ENCODE results near the gene RHOBTB1. TPM values are rescaled to one million over a fixed set of nuclear protein-coding genes. Genes with fewer than 3 reads are reported as not detected.

The RHOBTB1 gene
- total RNA-seq, 1 experiment from 2014 or later = 2.5 TPM

DNA sequence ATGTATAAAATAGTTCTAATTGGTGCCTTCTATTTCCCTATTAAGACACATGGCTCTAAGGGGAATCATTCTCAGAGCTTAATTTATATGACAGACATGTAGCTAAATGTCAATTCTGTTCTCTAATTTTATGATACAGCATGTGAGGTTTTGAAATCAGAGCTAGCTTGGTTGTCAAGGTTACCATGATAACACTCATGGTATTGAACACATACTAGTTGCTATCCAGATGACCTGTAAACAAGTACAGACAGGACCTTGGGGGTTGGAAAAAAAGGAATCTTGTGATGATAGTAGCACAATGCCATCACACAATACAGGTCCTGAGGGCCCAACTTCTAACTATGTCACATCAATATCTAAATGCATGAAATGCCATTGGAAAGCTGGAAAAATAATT is 49.2 kb downstream of the RHOBTB1 start:
- no peak overlapping the region for H3T11ph ChIP-seq (ENCODE audit: low read length)
- TF ChIP-seq, protein P1, sequence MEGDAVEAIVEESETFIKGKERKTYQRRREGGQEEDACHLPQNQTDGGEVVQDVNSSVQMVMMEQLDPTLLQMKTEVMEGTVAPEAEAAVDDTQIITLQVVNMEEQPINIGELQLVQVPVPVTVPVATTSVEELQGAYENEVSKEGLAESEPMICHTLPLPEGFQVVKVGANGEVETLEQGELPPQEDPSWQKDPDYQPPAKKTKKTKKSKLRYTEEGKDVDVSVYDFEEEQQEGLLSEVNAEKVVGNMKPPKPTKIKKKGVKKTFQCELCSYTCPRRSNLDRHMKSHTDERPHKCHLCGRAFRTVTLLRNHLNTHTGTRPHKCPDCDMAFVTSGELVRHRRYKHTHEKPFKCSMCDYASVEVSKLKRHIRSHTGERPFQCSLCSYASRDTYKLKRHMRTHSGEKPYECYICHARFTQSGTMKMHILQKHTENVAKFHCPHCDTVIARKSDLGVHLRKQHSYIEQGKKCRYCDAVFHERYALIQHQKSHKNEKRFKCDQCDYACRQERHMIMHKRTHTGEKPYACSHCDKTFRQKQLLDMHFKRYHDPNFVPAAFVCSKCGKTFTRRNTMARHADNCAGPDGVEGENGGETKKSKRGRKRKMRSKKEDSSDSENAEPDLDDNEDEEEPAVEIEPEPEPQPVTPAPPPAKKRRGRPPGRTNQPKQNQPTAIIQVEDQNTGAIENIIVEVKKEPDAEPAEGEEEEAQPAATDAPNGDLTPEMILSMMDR (conservative IDR thresholded peaks at IDR 0.05) = no peak

More for the DNA sequence above, 49.2 kb downstream of the RHOBTB1 start:
- H4K5ac ChIP-seq (ENCODE audit: insufficient read length, low read depth, low read length) = no peak overlapping the region
- no peaks in the 10 kb centered on the region for H3K9me3 ChIP-seq (ENCODE audit: control insufficient read depth, low read depth, low read length)
- H2BK15ac ChIP-seq (ENCODE audit: low read depth, low read length) = no peak overlapping the region
- no peak overlapping the region for H3K27ac ChIP-seq (ENCODE audit: insufficient read length, low read depth, low read length)
- H2BK20ac ChIP-seq (ENCODE audit: low read depth, low read length, poor library complexity, severe bottlenecking) = no peak overlapping the region
- H3K4ac ChIP-seq (ENCODE audit: low read depth, low read length) = no peak overlapping the region
- H3K4me2 ChIP-seq (ENCODE audit: insufficient read depth, insufficient read length, low read length) = no peak overlapping the region
- no peak overlapping the region for H3K56ac ChIP-seq (ENCODE audit: insufficient read length, low read depth, low read length)
- H4K91ac ChIP-seq (ENCODE audit: insufficient read length, low read depth, low read length) = no peak overlapping the region
- Mint-ChIP-seq H3K4me3 (no peak overlapping the region), H3K4me1 (peaks cover 0 to 5% of the 10 kb centered on the region in 2 experiments; a peak in 1 of 4 replicates), H3K36me3 (ENCODE audit: insufficient read depth in 1 of 3, low read depth in 3 of 3) (peaks cover 0 to 2% (median 0%) of the 10 kb centered on the region in 3 experiments; a peak in 2 of 7 replicates), H3K9me3 (no peaks in the 10 kb centered on the region), H3K27ac (no peak overlapping the region), H3K27me3 (ENCODE audit: low read depth) (no peaks in the 10 kb centered on the region)
- H3K14ac ChIP-seq (ENCODE audit: insufficient read depth, low read length) = no peak overlapping the region
- no peak overlapping the region for H3K18ac ChIP-seq (ENCODE audit: insufficient read length, low read depth, low read length)
- H3K9ac ChIP-seq (ENCODE audit: extremely low read depth, insufficient read length, low read length) = no peak overlapping the region
- H3K23ac ChIP-seq (ENCODE audit: insufficient read length, low read depth, low read length) = no peak overlapping the region
- no peak for DNase-seq
- H2BK5ac ChIP-seq (ENCODE audit: insufficient read length, low read length) = no peak overlapping the region
- H3K27me3 ChIP-seq (ENCODE audit: insufficient read depth, low read length) = no peaks in the 10 kb centered on the region
- H3K4me1 ChIP-seq (ENCODE audit: insufficient read depth, low read length) = no peaks in the 10 kb centered on the region
- H2BK12ac ChIP-seq (ENCODE audit: insufficient read length, low read depth, low read length) = no peak overlapping the region
- H3K79me2 ChIP-seq (ENCODE audit: insufficient read depth, low read length) = no peaks in the 10 kb centered on the region
- H4K8ac ChIP-seq (replicated peaks; ENCODE audit: insufficient read length, low read depth, low read length) = no peak overlapping the region
- H3K79me1 ChIP-seq (ENCODE audit: insufficient read depth, low read depth, low read length, poor library complexity, severe bottlenecking) = no peaks in the 10 kb centered on the region
- H2BK120ac ChIP-seq (ENCODE audit: low read depth, low read length, poor library complexity, severe bottlenecking) = no peak overlapping the region
- no peaks in the 10 kb centered on the region for H3K23me2 ChIP-seq (ENCODE audit: insufficient read length, low read depth, low read length, poor library complexity, severe bottlenecking)
- H2AFZ ChIP-seq (ENCODE audit: low read length) = no peak overlapping the region
- H4K20me1 ChIP-seq (ENCODE audit: control insufficient read depth, insufficient read depth, insufficient read length) = no peaks in the 10 kb centered on the region
- no peak overlapping the region for H2AK5ac ChIP-seq (ENCODE audit: insufficient read length, low read length)

Measured in H9 (cell line).